GM12864 (cell line): ENCODE results near the gene ALX4.

ENCODE experiments used
- DNase-seq: peaks from one replicate; pipeline ENCODE4 v3.0.0-alpha.2; 2011; ENCODE audit warnings: low read depth
- H3K4me3 ChIP-seq: 2 replicates; pipeline ENCODE4 v1.5.1; 2011; ENCODE audit warnings: mild to moderate bottlenecking, low read depth, low read length, control low read depth
- CTCF ChIP-seq: IDR thresholded peaks from 2 replicates; pipeline ENCODE4 v1.5.1; 2011; ENCODE audit warnings: low read depth, mild to moderate bottlenecking, moderate library complexity, low read length, control low read depth, inconsistent platforms; ENCODE audit errors: missing control alignments

The ALX4 gene

GRCh38 chr11:44311339-44312261, 1.7 kb upstream of the ALX4 start:
- no peak for TF ChIP-seq CTCF
- H3K4me3 ChIP-seq: no peak overlapping the region

GRCh38 chr11:44310463-44311272, 729 bp upstream of the ALX4 start:
- no peak for DNase-seq
- no peak overlapping the region for H3K4me3 ChIP-seq
- TF ChIP-seq CTCF: no peak

More at GRCh38 chr11:44311339-44312261, 1.7 kb upstream of the ALX4 start:
- DNase-seq: no peak

- H3K4me3 ChIP-seq: no peak overlapping the region
- no peak for DNase-seq
- no peak for TF ChIP-seq CTCF
Observed at GRCh38 chr11:44310206-44310462, 195 bp upstream of the ALX4 start.

DNA sequence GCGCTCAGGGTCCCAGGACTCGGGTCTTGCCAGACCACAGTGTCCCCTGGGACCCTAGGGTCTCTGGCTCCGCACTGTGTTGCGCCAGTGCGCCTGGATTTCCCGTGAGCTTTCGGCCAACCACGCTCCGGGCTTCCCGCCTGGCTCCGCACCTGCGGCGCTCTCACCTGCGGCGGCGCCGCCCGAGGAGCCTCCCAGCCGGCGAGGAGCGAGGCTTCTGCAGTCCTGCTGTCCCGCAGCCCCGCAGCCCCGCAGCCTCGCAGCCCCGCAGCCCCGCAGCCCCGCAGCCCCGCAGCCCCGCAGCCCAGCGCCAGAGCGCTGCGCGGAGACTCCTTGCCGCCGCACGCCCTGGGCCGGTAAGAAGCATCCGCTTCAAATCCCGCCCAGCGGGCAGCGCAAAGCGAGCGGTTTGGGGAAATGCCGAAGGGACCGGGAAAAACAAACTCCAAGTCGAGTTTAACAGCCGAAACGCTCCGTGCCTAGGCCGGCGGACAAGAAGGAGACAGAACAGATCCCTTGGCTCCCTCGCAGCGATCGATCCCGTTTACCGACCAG, 939 bp downstream of the ALX4 start:
- no peak for DNase-seq
- TF ChIP-seq CTCF: no peak
- no peak overlapping the region for H3K4me3 ChIP-seq

- no peak overlapping the region for H3K4me3 ChIP-seq
- no peak for DNase-seq
- no peak for TF ChIP-seq CTCF
Observed at GRCh38 chr11:44308256-44308922, 1.6 kb downstream of the ALX4 start.

DNA sequence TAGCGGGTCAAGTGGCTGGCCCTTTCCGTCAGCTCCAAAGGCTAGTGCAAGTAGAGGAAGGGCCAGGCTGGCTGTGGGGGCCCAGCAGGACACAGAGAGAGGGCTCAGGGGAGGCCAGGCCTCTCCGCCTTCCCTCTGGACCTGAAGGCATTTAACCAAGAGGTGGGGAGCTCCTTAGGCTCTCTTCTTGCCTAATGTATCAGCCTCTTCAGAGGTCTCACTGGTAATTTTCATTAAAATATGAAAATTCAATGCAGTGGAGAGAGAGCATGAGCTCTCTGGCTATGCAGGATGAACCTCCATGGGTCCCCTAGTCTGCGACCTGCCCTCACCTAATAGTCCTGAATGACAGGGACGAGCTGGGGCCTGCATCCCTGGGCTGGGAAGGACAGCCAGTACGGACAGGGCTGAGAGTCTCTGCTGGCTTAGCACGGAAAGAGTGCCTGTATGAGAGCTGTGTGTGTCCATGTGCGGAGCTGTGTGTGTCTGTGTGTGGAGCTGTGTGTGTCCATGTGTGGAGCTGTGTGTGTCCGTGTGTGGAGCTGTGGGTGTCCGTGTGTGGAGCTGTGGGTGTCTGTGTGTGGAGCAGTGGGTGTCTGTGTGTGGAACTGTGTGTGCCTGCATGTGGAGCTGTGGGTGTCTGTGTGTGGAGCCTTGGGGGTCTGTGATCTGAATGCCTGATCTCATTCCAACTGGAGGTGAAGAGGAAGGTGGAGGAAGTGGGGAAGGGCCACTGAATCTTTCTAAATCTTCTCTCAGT, 2.4 kb downstream of the ALX4 start:
- H3K4me3 ChIP-seq: no peak overlapping the region
- no peak for DNase-seq
- no peak for TF ChIP-seq CTCF
